Hematopoietic multipotent progenitor cell treated with erythropoietin and hydrocortisone succinate and interleukin-3 and kit ligand, for 4 days (in vitro differentiated cells): ENCODE data around the gene ZBTB7C.

ENCODE experiments used
- DNase-seq: peaks from one replicate; pipeline ENCODE4 v3.0.0-alpha.2; 2015

The ZBTB7C gene

DNA sequence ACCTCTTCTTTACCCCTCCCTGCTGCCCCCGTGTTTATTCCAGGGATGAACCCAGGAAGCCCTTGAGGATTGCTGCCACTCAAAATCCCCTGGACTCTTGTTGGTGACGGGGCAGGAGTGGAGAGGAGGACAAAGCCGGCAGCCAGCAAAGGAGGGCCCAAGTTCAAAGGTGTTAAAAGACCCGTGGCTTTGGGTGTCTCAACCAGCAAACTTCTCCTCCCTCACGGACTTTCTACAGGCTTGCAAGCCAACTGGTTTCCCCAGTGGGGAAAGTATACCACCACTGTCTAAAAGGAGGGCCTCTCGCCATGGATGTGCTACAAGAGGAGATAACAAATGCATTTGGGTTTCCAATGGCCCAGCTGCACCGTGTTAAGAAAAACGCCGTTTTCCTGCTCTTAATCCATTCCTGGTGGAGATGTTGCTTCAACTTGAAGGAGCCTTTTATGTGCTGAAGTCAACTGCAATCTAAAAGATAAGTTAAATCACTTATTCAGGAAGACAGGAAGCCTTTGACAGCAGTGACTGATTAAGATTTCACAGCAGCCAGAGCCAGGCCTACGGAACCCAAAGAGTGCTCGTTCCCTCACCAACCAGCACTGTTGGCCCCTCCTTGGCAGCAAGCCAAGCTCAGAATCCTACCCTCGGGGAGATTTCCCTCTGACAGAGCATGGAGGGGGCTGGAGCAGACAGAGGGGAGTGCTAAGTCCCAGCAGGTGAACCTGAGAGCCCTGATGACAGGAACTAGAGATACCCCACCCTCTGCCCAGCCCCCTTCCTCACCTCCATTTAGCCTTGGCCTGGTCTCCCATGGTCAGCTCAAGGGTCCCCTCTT is 57.8 kb downstream of the ZBTB7C start:
- DNase-seq = no peak

DNA sequence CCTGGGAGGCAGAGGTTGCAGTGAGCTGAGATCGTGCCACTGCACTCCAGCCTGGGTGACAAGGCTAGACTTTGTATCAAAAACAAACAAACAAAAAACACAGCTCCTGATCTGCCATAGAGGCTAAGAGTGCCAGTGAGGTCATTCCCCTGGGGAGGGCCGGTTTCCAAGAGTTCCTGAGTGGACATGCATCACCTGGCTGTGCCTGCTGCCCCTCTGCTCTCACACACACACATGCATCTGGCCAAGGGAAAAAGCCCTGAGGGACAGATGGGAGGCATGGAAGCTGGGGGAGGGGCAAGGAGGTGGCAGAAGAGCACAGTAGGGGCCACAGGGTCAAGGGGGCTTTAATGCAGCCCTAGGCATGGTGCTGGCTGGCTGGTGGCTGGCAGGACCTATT is 60.4 kb downstream of the ZBTB7C start:
- DNase-seq = no peak

DNA sequence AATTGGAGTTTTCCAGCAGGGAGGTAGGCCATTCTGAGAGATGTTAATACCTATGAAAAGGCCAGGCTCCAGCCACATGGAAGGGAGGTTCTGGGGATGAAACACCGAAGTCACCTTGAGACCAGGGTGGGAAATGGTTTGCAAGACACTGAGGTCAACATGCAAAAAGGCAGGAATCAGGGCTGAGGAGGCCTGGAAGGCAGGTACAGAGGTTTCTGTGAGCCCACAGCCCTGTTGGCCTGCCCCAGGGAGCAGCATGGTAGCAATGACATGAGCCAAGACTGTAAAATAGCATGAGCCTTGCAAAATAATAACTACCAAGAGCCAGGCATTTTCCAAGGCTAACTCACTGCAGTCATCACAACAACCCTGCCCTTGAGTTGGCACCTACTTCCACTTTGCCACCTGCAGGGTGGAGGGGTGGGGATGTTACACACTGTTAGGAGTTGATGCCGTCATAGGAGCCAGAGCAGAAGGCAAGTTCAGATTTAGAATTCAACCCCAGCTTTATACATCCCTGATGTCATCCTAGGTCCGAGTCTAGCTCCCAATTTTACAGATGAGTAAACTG is 61.3 kb downstream of the ZBTB7C start:
- no peak for DNase-seq

DNA sequence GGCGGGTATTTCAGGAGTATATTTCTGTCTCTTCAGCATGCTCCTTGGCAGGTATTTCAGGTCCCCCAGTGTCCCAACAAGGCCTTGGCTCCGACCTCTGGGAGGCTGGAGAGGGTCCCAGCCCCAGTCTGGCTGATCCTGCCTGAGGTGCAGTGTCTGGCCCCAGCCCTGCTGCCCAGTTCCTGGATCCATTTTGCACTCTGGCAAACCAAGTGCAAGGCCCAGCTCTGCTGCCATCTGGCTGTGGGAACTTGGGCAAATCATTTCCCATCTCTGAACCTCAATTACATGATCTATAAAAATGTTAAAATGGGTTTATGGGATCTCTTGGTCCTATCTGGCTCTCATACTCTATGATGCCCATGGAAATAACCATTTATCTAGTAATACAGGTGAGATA is 63.6 kb downstream of the ZBTB7C start:
- DNase-seq = peak; percentile 27

DNA sequence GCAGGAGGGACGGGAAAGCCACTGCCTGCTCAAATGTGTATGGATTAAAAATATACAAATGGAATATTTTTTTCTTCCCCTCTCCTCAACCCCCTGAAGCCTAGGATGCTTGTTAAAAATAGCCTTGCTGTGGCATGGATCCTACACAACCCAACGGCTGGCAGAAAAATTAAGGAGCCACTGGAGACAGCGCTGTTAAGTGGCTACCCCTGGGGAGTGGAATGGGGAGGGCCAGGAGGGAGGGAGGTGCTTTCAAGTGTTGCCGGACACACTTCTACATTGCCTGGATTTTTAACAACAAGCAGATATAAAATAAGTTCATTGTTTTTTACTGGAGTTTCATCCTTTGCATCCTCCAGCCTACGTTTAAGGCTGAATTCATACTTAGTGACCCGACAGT is 66.6 kb downstream of the ZBTB7C start:
- DNase-seq = no peak

DNA sequence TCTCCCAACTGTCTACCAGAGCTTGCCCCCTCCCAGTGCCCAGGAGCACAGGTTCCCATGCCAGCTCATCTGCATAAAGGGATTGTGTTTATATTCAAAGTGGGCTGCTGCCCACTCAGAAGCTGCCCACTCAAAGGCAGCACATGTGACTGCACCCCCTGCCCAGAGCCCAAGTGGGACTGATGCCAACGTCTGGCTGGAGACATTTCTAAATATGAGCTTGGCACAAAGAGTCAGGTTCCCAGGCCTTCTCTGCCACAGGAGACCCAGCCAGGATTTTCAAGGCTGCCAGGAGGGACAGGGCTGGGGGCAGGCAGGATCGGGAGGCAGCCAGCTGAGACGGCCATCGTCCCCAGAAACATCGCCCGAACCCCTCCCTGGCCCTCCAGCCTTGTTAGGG is 67.1 kb downstream of the ZBTB7C start:
- DNase-seq = no peak

DNA sequence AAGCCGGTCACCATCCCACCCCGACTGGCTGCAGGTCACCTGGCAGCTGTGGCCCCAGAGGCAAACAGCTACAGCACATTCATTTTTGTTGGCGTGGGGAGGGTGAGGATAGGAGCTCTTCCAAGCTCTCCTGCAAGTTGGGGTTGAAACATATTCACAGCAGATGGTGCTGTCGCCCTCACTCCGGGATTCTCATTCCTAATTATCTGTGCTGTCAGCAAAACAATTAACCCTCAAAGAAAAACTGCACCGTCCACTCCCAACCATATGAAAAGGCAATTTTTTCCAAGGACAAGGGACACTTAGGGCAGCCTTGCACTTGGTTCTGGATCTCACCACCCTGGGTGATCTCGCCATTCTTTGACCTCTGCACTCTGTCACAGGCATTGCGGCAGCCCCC is 68.6 kb downstream of the ZBTB7C start:
- DNase-seq = no peak

DNA sequence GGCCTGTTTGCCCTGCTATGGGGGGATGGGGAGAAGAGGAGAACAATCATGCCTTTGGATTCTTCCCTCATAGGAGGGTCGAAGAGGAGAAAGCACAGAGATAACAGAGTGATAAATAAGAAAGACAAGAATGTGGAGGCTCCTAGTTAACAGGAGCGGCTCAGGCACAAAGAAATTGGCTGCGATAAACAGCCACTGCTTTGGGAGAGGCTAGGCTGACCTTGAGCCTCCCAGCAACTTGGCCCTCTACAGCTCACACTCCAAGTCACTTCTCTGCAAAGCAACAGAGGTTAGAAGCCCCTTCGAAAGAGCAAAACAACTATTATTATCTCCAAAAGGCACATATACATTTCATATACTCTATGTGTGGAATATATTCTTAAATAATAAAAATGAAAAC is 69.5 kb downstream of the ZBTB7C start:
- no peak for DNase-seq

DNA sequence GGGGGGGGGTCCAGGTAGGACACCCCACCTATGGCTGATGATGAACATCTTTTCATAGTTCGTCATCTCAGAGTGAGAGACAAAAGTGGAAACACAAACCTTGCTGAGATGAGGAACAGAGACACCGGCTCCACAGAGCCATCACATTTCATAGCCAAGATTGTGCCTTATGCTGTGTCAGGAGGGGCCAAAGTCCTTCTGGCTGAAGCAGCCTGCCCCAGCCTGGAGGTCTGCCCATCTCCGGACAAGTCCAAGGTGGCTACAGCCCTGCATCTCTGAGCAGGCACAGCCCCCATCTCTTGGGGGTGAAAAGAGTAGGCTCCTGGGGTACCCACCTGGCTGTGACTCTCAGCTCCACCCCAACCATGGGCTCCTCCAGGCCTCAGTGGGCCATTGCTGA is 70.3 kb downstream of the ZBTB7C start:
- no peak for DNase-seq

DNA sequence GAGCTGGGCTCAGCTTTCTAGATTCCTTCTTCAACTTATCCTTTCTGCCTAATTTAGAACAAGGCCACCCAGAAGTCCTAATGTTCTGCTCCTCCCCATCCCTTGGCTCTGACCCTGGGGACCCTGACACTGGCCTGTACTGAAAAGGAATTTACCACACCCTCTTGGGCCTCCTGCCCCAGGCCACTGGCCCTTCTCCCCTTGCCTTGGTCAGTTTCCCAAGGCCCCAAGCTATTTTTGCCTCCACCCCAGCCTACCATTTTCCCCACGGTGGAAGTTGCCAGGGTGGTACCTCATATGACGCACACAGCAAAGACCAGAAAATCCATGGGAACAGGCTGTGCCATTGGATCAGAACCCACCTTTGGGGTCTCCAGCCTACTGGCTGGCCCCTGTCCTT is 72.1 kb downstream of the ZBTB7C start:
- no peak for DNase-seq

DNA sequence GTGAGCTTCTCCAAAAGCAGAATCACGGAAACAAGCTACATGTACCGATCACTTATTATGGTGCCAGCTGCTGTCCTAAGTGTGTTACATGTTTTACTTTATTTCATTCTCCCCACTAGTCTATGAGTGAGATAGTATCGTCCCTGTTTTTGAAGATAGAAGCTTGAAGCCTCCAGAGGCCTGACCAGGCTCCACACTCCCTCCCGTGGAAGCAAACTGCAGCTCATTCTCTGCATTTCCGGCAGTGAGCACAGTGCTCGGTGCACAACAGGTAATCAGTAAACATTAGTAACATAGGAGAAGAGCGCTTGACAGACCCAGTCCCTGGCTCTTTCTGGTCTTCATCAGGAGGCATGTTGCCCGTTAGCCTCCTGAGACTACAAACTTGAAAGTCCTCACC is 72.9 kb downstream of the ZBTB7C start:
- peak; percentile 5 for DNase-seq

DNA sequence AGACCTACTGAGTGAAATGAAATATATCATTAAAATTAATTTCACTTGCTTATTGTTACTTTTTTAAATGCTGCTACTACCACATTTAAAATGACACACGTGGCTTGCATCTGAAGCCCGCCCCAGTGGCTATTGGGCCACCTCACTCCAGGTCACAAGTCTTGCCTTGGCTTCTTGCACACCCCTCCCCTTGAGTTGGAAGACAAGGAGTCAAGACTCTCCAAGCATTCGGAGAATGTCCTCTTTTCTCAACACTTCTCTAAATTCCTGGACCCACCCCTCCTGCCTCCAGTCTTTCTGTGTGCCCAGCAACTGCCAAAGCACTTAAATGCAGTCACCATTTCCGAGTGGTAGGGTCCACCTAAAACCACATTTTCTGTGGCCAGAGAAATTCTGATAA is 73.4 kb downstream of the ZBTB7C start:
- no peak for DNase-seq

DNA sequence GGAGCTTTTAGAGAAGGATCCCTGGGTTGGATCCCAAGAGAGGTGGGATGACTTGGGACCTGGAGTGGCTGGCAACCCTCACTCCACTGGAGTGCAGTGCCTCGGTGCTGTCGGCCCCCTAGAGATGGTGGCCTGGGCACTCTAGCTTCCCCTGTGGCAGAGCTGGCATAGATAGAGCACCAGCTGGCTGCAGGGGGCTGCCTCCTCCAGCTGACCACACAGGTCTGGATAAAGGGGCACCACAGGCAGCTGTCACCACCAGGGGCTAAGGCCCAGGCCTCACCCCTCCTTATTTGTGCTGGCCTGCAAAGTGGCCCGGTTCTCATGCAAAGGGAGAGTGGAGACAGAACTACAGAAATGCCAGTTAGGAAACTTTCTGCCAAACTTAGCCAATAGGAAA is 74.3 kb downstream of the ZBTB7C start:
- DNase-seq = no peak

DNA sequence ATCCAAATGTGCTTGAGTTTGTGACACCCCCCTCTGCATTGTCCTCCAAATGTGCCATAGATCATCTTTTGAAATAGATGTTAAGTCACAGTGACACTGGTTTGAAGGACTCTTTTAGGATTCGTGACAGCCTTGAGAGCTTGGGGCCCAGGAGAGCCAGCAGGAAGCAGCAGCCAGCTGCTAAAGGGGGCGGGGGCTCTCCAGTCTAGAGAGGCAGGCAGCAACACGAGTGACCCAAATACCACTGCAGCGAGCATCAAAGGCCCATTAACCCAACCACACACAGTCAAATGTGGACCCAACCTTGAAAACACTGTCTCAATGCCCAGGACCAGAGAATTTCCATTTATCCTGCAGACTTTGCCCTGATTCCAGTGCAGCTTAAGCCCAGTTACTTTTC is 75.6 kb downstream of the ZBTB7C start:
- DNase-seq = no peak

DNA sequence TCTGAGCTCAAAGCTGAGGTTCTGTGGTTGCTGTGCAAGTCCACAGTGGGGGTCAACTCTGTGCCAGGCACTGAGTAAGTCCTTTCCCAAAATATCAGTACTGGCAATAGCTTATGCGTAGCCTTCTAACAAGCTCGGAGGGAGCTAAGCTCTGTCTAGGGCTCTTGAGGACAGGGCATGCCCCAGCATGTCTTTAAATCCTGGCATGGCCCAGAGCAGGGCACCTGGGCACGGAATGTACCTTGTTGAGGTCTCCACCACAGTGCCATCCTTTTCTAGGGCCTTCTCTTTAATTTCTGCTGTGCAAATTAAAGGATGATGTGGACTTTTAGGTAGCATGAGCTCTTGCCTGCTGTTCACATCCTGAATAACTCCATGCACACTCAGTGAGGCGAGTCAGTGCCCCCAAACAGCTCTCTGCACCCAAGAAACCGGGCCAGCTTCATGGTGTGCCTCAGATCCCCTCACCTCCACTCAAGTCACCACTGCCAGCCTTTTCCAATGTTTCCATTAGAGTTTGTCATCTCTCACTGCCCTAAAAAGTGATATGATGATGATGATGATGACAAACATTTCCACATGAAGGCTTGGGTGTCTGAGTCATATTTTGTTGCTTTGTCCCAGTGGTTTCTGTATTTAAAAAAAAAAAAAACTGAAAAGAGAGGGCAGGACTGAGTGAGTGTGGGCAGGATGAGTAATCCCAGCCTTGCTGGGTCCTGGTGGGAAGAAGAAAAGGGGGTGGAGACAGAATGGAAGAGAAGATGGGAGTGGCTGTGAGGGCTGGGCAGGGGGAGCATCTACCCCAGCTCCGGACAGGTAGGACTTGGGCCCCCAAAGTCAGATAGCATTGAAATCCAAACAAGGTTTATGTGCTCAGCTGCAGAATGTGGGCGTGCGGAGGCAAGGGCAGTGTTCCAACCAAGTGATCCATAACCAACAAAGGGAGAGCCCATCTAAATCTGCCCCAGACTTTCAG is 78.9 kb downstream of the ZBTB7C start:
- no peak for DNase-seq

DNA sequence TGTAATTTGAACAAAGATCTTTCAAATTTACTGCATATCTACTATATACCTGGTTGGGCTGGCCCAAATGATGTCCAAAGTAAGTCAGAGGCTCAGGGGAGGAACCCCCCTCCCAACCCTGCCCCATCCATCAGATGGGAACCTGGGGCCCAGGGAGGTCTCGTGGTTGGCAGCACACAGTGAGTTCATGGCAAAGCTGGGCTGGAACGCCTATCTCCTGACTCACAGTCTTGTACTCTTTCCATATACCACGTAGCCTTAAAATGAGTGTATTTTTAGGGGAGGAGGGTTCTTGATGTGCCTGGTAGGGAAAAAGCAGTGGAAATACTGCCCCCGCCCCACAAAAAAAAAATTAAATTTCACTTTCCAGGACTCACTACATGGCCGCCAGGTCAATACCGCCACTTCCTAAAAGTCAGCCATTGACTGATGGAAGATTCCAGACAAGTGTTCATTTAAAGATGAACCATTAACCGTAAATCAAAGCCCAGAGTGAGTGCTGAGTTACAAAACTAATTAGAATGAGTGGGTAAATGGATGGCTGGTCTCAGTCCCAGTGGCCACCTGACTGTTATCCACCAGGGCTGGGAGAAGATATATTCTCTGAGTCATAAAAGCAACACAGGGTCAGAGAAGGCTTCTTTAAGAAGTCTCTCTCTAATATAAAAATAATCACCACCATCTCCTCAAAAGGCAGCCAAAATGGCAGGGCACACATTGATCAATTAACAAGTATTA is 80.5 kb downstream of the ZBTB7C start:
- DNase-seq = no peak

DNA sequence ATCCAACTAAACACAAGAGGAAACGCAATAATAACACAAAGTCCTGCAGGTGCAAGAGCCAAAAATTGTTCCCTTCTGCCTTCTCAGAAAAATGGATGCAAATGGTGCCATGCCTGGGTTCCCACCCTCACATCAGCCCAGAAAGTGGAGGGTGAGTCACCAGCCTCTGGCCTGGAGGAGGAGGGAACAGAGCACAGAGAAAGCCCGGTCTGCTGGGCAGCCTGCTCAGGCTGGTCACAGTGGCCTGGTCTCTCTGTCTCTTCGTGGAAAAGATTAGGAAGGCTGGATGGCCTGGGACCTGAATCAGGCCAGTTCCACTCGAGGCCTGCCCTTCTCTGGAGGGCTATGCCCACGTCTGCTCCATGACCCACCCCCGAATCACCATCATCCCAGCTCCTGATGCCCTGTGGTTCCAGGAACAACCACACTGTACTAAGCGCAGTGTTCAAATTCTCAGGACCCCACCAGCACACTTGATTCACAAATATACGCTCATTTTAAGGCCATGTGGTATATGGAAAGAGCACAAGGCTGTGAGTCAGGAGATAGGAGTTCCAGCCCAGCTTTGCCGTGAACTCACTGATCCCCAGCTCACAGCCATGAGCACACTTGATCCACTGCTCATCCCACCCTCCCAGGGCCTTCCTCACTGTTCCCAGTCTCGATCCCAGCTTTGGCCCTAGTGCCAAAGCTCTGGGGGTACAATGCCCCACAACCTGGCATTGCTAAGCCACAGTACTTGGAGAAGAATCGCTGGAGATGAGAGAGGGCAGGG is 82.1 kb downstream of the ZBTB7C start:
- DNase-seq = no peak

DNA sequence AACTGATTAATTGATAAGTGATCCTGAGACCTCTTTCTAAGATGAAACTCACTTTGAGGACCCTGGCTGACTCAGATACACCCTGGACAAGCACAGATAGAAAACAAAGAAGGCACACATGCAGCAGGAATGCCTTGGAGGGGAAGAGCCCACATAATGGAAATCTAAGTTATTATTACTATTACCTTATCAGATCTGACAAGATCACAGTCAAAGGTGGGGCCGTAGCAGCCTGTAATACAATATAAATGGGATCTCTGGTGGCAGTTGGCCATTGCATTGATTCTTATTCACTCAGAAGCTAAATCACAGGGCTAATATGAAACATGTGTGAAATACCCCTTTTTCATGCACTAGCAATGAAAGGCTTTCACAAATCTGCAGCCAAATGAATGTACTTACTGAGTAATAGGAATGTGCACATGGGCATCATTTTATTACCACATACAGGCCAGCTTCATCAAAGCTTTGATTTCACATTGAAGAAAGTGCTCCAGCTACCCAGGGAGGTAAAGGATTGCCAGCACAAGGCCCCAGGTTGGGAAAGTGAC is 84.0 kb downstream of the ZBTB7C start:
- DNase-seq = no peak

DNA sequence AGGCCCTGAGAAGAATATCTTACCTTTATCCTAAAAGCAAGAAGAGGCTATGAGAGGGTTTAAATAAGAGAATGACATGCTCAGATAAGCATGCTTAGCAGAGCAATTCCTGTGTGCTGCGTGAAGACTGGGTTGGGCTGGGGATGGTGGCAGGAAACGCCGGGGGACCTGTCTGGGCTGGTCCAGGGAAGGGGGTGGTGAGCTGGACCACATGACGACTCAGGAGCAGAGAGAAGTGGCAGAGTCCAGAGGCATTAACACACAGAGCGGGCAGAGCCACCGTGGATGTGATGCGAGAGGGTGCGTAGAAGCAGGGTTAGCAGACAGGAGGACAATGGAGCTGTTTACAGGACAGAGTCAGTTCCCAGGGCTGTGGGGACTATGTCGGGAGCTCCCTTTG is 84.5 kb downstream of the ZBTB7C start:
- no peak for DNase-seq

DNA sequence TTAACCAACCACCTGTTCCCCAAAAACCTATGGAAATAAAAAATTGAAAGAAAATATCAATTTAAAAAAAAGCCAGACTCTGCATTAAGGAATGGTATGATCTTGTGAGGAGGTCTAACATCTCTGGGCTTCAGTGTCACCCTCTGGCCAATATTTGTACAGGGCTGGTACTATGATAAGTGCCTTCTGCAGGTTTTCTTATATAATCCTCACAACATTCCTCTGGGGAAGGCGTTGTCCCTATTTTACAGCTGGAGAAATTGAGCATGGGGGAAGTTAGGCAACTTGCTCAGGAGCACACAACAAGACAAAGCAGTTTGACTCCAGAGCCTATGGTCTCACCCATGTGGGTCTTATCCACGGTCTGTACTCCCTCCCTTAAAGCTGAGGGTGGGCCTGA is 86.0 kb downstream of the ZBTB7C start:
- no peak for DNase-seq

DNA sequence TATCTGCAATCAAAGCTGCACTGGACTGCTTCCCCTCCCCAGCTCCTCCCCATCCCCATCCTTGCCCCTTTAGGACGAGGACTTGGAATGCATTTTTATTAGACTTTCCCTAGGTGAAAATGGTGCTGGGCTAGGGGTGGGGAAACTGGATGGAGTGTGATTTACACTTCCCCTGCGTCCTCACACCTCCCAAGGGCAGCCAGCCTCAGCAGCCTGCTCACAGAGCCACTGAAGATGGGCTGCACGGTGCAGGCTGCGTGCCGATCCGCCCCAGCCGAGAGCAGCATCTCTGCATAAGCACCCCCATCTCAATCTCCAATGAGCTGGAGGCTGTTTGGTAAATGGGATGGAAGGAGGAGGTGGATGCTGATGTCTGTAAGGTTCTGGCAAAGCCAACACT is 87.6 kb downstream of the ZBTB7C start:
- no peak for DNase-seq

DNA sequence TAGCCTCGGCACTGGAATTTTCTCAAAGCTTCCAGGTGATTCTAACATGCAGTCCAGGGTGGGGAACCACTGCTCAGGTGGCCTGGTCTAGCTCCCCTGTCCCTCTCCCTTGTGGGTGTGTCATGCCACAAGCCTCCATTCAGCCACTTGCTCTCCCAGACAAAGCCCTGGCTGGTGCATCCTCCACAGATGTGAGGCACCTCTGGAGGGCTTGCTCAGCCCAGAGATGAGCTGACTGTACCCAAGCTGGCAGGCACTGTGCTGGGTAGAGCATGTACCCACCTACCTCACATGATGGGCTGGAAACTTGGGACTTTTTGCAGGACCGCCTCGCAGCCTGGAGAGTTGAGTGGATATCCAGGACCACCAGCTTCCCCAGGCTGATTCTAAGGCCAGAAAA is 88.1 kb downstream of the ZBTB7C start:
- no peak for DNase-seq
